Measurements from ENCODE around the gene PRICKLE4.

DNA sequence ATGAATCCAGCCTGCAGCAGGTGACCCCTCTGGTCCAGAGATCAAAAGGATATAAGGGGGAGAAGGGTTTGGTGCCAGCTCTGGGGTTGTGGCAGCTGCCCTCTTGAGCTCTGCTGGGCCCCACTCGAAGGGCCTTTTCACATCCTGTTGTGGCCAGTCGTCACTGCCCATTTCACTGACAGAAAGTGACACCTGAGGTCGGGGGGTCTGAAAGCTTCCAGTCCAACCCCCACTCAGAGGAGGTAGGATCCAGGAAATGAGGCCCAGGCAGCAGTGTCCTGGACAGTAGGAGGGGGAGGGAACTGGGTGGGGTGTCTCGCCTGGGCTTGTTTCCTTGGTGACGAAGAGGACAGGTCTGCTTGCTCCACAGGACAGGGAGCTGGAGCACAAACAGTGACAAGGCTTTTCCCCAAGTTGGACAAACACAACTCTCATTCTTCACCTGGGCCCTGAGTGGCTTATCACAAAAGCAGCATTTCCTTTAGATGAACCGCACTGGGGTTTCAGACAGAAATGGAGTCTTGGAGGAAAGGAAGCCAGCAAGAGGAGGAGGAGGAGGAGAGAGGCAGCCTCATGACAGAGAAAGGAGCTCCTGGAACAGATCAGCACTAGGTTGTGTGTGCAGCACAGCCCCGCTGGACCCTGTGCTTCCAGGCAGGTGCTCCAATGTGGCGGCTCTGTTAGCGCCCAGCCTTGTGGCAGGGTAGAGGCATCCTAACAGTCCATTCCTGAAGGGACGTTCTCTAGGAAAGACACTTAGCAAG, 11.9 kb upstream of the PRICKLE4 start:
- TF ChIP-seq, protein P1, sequence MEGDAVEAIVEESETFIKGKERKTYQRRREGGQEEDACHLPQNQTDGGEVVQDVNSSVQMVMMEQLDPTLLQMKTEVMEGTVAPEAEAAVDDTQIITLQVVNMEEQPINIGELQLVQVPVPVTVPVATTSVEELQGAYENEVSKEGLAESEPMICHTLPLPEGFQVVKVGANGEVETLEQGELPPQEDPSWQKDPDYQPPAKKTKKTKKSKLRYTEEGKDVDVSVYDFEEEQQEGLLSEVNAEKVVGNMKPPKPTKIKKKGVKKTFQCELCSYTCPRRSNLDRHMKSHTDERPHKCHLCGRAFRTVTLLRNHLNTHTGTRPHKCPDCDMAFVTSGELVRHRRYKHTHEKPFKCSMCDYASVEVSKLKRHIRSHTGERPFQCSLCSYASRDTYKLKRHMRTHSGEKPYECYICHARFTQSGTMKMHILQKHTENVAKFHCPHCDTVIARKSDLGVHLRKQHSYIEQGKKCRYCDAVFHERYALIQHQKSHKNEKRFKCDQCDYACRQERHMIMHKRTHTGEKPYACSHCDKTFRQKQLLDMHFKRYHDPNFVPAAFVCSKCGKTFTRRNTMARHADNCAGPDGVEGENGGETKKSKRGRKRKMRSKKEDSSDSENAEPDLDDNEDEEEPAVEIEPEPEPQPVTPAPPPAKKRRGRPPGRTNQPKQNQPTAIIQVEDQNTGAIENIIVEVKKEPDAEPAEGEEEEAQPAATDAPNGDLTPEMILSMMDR (IDR thresholded peaks at IDR 0.05; ENCODE audit: low read length), result no peak
- no peak for TF ChIP-seq EZH2 (optimal IDR thresholded peaks at IDR 0.05; ENCODE audit: low read depth, low read length)
- no peak for TF ChIP-seq EZH2phosphoT487 (IDR thresholded peaks at IDR 0.05; ENCODE audit: low read length)
